Measurements from ENCODE around the gene CXADR.

CXADR gene

GRCh38 chr21:17583898-17584297, 71.1 kb downstream of the CXADR start:
- no peak for TF ChIP-seq GATA3 (IDR thresholded peaks at IDR 0.05; ENCODE audit: low read depth, low read length)
- TF ChIP-seq GATA2 (IDR thresholded peaks at IDR 0.05; ENCODE audit: low read depth, low read length), result no peak

GRCh38 chr21:17585875-17586450, 73.1 kb downstream of the CXADR start:
- no peak for TF ChIP-seq GATA2 (IDR thresholded peaks at IDR 0.05; ENCODE audit: low read depth, low read length)
- TF ChIP-seq GATA3 (IDR thresholded peaks at IDR 0.05; ENCODE audit: low read depth, low read length), result no peak

GRCh38 chr21:17590430-17590829, 77.6 kb downstream of the CXADR start:
- TF ChIP-seq GATA2 (IDR thresholded peaks at IDR 0.05; ENCODE audit: low read depth, low read length), result no peak
- no peak for TF ChIP-seq GATA3 (IDR thresholded peaks at IDR 0.05; ENCODE audit: low read depth, low read length)

- TF ChIP-seq GATA2 (IDR thresholded peaks at IDR 0.05; ENCODE audit: low read depth, low read length) (no peak), GATA3 (IDR thresholded peaks at IDR 0.05; ENCODE audit: low read depth, low read length) (no peak)
Measured at GRCh38 chr21:17597680-17598079, 84.8 kb downstream of the CXADR start.

GRCh38 chr21:17598437-17598836, 85.6 kb downstream of the CXADR start:
- TF ChIP-seq GATA2 (IDR thresholded peaks at IDR 0.05; ENCODE audit: low read depth, low read length) (no peak), GATA3 (IDR thresholded peaks at IDR 0.05; ENCODE audit: low read depth, low read length) (no peak)

- TF ChIP-seq GATA2 (IDR thresholded peaks at IDR 0.05; ENCODE audit: low read depth, low read length) (no peak), GATA3 (IDR thresholded peaks at IDR 0.05; ENCODE audit: low read depth, low read length) (no peak)
Measured at GRCh38 chr21:17602874-17603273, 90.0 kb downstream of the CXADR start.

GRCh38 chr21:17607684-17608083, 94.8 kb downstream of the CXADR start:
- TF ChIP-seq GATA2 (IDR thresholded peaks at IDR 0.05; ENCODE audit: low read depth, low read length) (no peak), GATA3 (IDR thresholded peaks at IDR 0.05; ENCODE audit: low read depth, low read length) (no peak)

GRCh38 chr21:17609681-17610080, 96.8 kb downstream of the CXADR start:
- TF ChIP-seq GATA2 (IDR thresholded peaks at IDR 0.05; ENCODE audit: low read depth, low read length) (no peak), GATA3 (IDR thresholded peaks at IDR 0.05; ENCODE audit: low read depth, low read length) (no peak)

GRCh38 chr21:17610911-17611310, 98.1 kb downstream of the CXADR start:
- TF ChIP-seq GATA2 (IDR thresholded peaks at IDR 0.05; ENCODE audit: low read depth, low read length) (no peak), GATA3 (IDR thresholded peaks at IDR 0.05; ENCODE audit: low read depth, low read length) (no peak)

- no peak for TF ChIP-seq GATA3 (IDR thresholded peaks at IDR 0.05; ENCODE audit: low read depth, low read length)
- no peak for TF ChIP-seq GATA2 (IDR thresholded peaks at IDR 0.05; ENCODE audit: low read depth, low read length)
Measured at GRCh38 chr21:17611414-17612022, 98.7 kb downstream of the CXADR start.

GRCh38 chr21:17612023-17612564, 99.3 kb downstream of the CXADR start:
- TF ChIP-seq GATA3 (IDR thresholded peaks at IDR 0.05; ENCODE audit: low read depth, low read length) (no peak), GATA2 (IDR thresholded peaks at IDR 0.05; ENCODE audit: low read depth, low read length) (no peak)

- TF ChIP-seq GATA3 (IDR thresholded peaks at IDR 0.05; ENCODE audit: low read depth, low read length) (no peak), GATA2 (IDR thresholded peaks at IDR 0.05; ENCODE audit: low read depth, low read length) (no peak)
Measured at GRCh38 chr21:17612565-17613241, 99.9 kb downstream of the CXADR start, which contains the start of gene BTG3. BTG3 (minus strand) TSS chr21:17612901; CDS start chr21:17609144, 3,757 bp downstream.

GRCh38 chr21:17613242-17613676, 100.4 kb downstream of the CXADR start:
- no peak for TF ChIP-seq GATA3 (IDR thresholded peaks at IDR 0.05; ENCODE audit: low read depth, low read length)
- TF ChIP-seq GATA2 (IDR thresholded peaks at IDR 0.05; ENCODE audit: low read depth, low read length), result no peak

- no peak for TF ChIP-seq GATA3 (IDR thresholded peaks at IDR 0.05; ENCODE audit: low read depth, low read length)
- no peak for TF ChIP-seq GATA2 (IDR thresholded peaks at IDR 0.05; ENCODE audit: low read depth, low read length)
Measured at GRCh38 chr21:17616831-17617230, 104.0 kb downstream of the CXADR start.

All from SH-SY5Y (cell line).